Muscle layer of duodenum (tissue), 2 donors: ENCODE results near the gene RB1.
"Not testable (repeated sequence)": the region's sequence is repeated elsewhere in the genome, so short reads cannot be mapped to it uniquely, and the experiment has no call there.

Experiments used
- H3K27ac ChIP-seq: one replicate; pipeline ENCODE4 v1.7.0; 2013; ENCODE audit warnings: mild to moderate bottlenecking, low read length
- H3K27me3 ChIP-seq: one replicate; pipeline ENCODE4 v1.7.0; 2013; ENCODE audit warnings: low read depth, mild to moderate bottlenecking, control low read depth, low read length
- H3K36me3 ChIP-seq, 2 donors: one replicate each; pipeline ENCODE4 v1.7.0; 2013; ENCODE audit warnings: low read length in 2 of 2, control low read depth in 1 of 2, mild to moderate bottlenecking in 1 of 2; ENCODE audit not compliant: insufficient read depth in 2 of 2, control insufficient read depth in 1 of 2
- H3K4me1 ChIP-seq, 2 donors: one replicate each; pipeline ENCODE4 v1.7.0; 2013; ENCODE audit warnings: low read length in 2 of 2, mild to moderate bottlenecking in 2 of 2, control low read depth in 1 of 2, moderate library complexity in 1 of 2; ENCODE audit not compliant: insufficient read depth in 2 of 2, control insufficient read depth in 1 of 2
- H3K4me3 ChIP-seq, 2 donors: one replicate each; pipeline ENCODE4 v1.7.0; 2013; ENCODE audit warnings: low read length in 2 of 2, low read depth in 1 of 2, mild to moderate bottlenecking in 1 of 2
- H3K9me3 ChIP-seq, 2 donors: one replicate each; pipeline ENCODE4 v1.7.0; 2013; ENCODE audit warnings: low read length in 2 of 2, control low read depth in 1 of 2, mild to moderate bottlenecking in 1 of 2; ENCODE audit not compliant: control insufficient read depth in 1 of 2
- donor health status: healthy.

RB1 gene

GRCh38 chr13:48431987-48432615, 128.6 kb downstream of the RB1 start:
- H3K4me1 ChIP-seq = peaks cover 4 to 17% of the 10 kb centered on the region in 2 donors
- no peaks in the 10 kb centered on the region for H3K36me3 ChIP-seq
- H3K4me3 ChIP-seq = no peak overlapping the region
- no peaks in the 10 kb centered on the region for H3K27me3 ChIP-seq
- H3K27ac ChIP-seq = no peak overlapping the region
- H3K9me3 ChIP-seq = no peaks in the 10 kb centered on the region

GRCh38 chr13:48434200-48434599, 130.6 kb downstream of the RB1 start:
- Histone ChIP-seq H3K36me3 (no peaks in the 10 kb centered on the region), H3K27me3 (no peaks in the 10 kb centered on the region), H3K4me3 (no peak overlapping the region), H3K9me3 (no peaks in the 10 kb centered on the region), H3K4me1 (peaks cover 4 to 23% of the 10 kb centered on the region in 2 donors), H3K27ac (no peak overlapping the region)

- Histone ChIP-seq H3K27ac (peak overlapping the region; percentile 7), H3K4me1 (peaks cover 4 to 19% of the 10 kb centered on the region in 2 donors), H3K9me3 (no peaks in the 10 kb centered on the region), H3K36me3 (no peaks in the 10 kb centered on the region), H3K27me3 (no peaks in the 10 kb centered on the region), H3K4me3 (no peak overlapping the region)
Measured at GRCh38 chr13:48436661-48437288, 133.2 kb downstream of the RB1 start.

GRCh38 chr13:48437371-48437770, 133.8 kb downstream of the RB1 start:
- no peaks in the 10 kb centered on the region for H3K27me3 ChIP-seq
- H3K36me3 ChIP-seq = no peaks in the 10 kb centered on the region
- H3K4me1 ChIP-seq = peaks cover 4 to 13% of the 10 kb centered on the region in 2 donors
- peak overlapping the region; percentile 7 for H3K27ac ChIP-seq
- no peak overlapping the region for H3K4me3 ChIP-seq
- no peaks in the 10 kb centered on the region for H3K9me3 ChIP-seq

GRCh38 chr13:48443442-48444208, 140.1 kb downstream of the RB1 start:
- H3K9me3 ChIP-seq = no peaks in the 10 kb centered on the region
- no peak overlapping the region for H3K27ac ChIP-seq
- peaks cover 0 to 3% of the 10 kb centered on the region in 2 donors for H3K36me3 ChIP-seq
- no peaks in the 10 kb centered on the region for H3K4me1 ChIP-seq
- H3K4me3 ChIP-seq = no peak overlapping the region
- no peaks in the 10 kb centered on the region for H3K27me3 ChIP-seq

DNA sequence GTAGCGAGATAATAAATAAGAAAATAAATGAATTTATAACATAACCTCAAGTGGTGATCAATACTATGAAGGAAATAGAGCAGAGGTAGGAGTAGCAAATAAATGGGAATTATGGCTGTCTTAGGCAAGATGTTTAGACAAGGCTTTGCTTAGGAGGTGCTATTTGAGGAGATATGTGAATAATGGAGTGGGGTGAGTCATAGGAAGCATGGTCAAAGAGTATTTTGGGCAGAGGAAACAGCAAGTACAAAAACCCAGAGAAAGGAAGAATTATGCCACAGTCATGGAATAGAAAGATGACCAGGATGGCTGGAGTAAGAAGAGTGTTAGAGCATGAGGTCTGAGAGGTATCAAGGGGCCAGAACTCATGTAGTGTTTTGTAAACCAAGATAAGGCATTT, 142.9 kb downstream of the RB1 start:
- no peaks in the 10 kb centered on the region for H3K27me3 ChIP-seq
- peaks cover 0 to 3% of the 10 kb centered on the region in 2 donors for H3K4me1 ChIP-seq
- H3K4me3 ChIP-seq = no peak overlapping the region
- H3K27ac ChIP-seq = no peak overlapping the region
- peaks cover 0 to 6% of the 10 kb centered on the region in 2 donors for H3K9me3 ChIP-seq
- peaks cover 0 to 3% of the 10 kb centered on the region in 2 donors for H3K36me3 ChIP-seq

GRCh38 chr13:48448285-48448958, 144.9 kb downstream of the RB1 start:
- Histone ChIP-seq H3K27ac (peak overlapping the region; percentile 28), H3K4me3 (no peak overlapping the region), H3K4me1 (peaks cover 0 to 3% of the 10 kb centered on the region in 2 donors), H3K9me3 (peaks cover 0 to 6% of the 10 kb centered on the region in 2 donors), H3K36me3 (peaks cover 0 to 6% of the 10 kb centered on the region in 2 donors), H3K27me3 (no peaks in the 10 kb centered on the region)

DNA sequence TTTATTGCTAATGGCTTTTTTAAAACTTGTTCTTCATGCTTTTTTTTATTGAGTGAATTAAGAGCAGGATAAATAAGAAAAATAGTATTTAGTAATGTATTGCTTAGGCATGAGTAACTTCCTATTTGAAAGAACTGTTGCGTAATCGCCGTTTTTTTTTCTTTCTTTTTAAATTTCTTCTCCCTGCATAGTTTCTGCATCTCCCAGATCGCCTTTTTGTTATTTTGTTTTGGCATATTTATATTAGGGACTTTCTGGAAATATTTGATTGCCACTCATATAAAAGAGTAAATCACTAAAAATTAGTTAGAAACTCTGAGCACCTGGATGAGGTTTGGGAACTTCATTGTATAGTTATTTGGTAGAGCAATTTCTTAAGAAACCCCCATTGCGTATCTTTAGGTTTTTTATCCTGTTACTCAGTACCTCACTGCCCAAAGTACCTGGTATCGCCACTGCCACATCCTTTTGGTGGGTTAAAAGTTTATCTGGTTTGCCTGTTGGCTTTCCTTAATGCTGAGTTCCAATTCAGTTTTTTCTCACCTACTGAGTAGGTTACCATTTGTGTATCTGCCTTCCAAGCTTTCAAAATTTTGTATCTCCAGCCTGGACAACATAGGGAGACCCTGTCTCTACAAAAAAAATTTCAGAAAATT, 145.5 kb downstream of the RB1 start:
- Histone ChIP-seq H3K9me3 (peaks cover 0 to 6% of the 10 kb centered on the region in 2 donors), H3K27ac (no peak overlapping the region), H3K4me1 (peaks cover 0 to 3% of the 10 kb centered on the region in 2 donors), H3K36me3 (peaks cover under 1 to 8% of the 10 kb centered on the region in 2 donors), H3K27me3 (no peaks in the 10 kb centered on the region), H3K4me3 (no peak overlapping the region)

- Histone ChIP-seq H3K4me1 (peaks cover 0 to 3% of the 10 kb centered on the region in 2 donors), H3K27ac (no peak overlapping the region), H3K27me3 (no peaks in the 10 kb centered on the region), H3K4me3 (no peak overlapping the region), H3K36me3 (peaks cover 7 to 10% of the 10 kb centered on the region in 2 donors), H3K9me3 (peaks cover 0 to 6% of the 10 kb centered on the region in 2 donors)
Measured at GRCh38 chr13:48449656-48450055, 146.1 kb downstream of the RB1 start.

- peaks cover 11 to 12% of the 10 kb centered on the region in 2 donors for H3K36me3 ChIP-seq
- not testable (repeated sequence) for H3K9me3 ChIP-seq, H3K27ac ChIP-seq, H3K27me3 ChIP-seq, H3K4me3 ChIP-seq, H3K4me1 ChIP-seq
Measured at GRCh38 chr13:48451196-48451595, 147.6 kb downstream of the RB1 start.
